CD4-positive, alpha-beta T cell (primary cell): ENCODE results near the gene DUSP19. TPM values are rescaled to one million over a fixed set of nuclear protein-coding genes. Genes with fewer than 3 reads are reported as not detected.

Experiments
- ATAC-seq: fragments of 200-7000 bp; cut with Tn5 transposase; one replicate; pipeline ENCODE4 v1.10.0; 2022; ENCODE audit warnings: mild to moderate bottlenecking; ENCODE audit not compliant: poor library complexity
- CTCF ChIA-PET: fragments of 350-600 bp; sonication (Branson Sonifier 250); formaldehyde crosslinking; loops from one replicate; lab custom pipeline; 2021; ENCODE audit warnings: antibody characterized with exemption, inconsistent platforms; lab: Charles Lee
- POLR2A ChIA-PET: fragments of 350-600 bp; sonication (Branson Sonifier 250); formaldehyde crosslinking; loops from one replicate; lab custom pipeline; 2021; ENCODE audit warnings: antibody characterized with exemption, inconsistent platforms; lab: Charles Lee
- DNase-seq, 14 experiments: peaks; one replicate each; pipeline ENCODE4 v3.0.0-alpha.2; 2013 to 2020; ENCODE audit warnings: mixed read lengths in 2 of 14
- H3K27ac ChIP-seq, 2 donors: one replicate each; pipeline versions ENCODE4 v1.5.1 to v1.7.0; 2013; ENCODE audit warnings: low read length in 2 of 2, low read depth in 1 of 2, mild to moderate bottlenecking in 1 of 2
- H3K27me3 ChIP-seq, 2 experiments: 1 replicate in 1 of 2; 2 replicates in 1 of 2; pipeline versions ENCODE4 v1.6.1 to v1.7.0; 2013; ENCODE audit warnings: low read length in 2 of 2, control low read depth in 1 of 2, mild to moderate bottlenecking in 1 of 2, moderate library complexity in 1 of 2; ENCODE audit not compliant: insufficient read depth in 2 of 2, control insufficient read depth in 1 of 2
- H3K36me3 ChIP-seq: one replicate; pipeline ENCODE4 v1.6.1; 2013; ENCODE audit warnings: low read length, control low read depth; ENCODE audit not compliant: insufficient read depth
- H3K4me1 ChIP-seq: one replicate; pipeline ENCODE4 v1.6.1; 2013; ENCODE audit warnings: low read length, control low read depth; ENCODE audit not compliant: insufficient read depth
- H3K4me3 ChIP-seq: one replicate; pipeline ENCODE4 v1.5.1; 2013; ENCODE audit warnings: mild to moderate bottlenecking, low read length, moderate library complexity
- H3K9me3 ChIP-seq, 2 experiments: 1 replicate in 1 of 2; 2 replicates in 1 of 2; pipeline versions ENCODE4 v1.6.1 to v1.7.0; 2013; ENCODE audit warnings: low read length in 2 of 2, mild to moderate bottlenecking in 2 of 2, control low read depth in 1 of 2, moderate library complexity in 1 of 2; ENCODE audit not compliant: control insufficient read depth in 1 of 2, insufficient read depth in 1 of 2
- H3K27ac Mint-ChIP-seq: one replicate; pipeline ENCODE4 v1.8.0; 2020; ENCODE audit warnings: mixed read lengths
- H3K27me3 Mint-ChIP-seq: one replicate; pipeline ENCODE4 v1.8.0; 2021; ENCODE audit warnings: mixed read lengths
- H3K36me3 Mint-ChIP-seq: one replicate; pipeline ENCODE4 v1.8.0; 2021; ENCODE audit warnings: low read depth, mixed read lengths
- H3K4me1 Mint-ChIP-seq: one replicate; pipeline ENCODE4 v1.8.0; 2021; ENCODE audit warnings: low read depth, mixed read lengths
- H3K4me3 Mint-ChIP-seq: one replicate; pipeline ENCODE4 v1.8.0; 2020; ENCODE audit warnings: mild to moderate bottlenecking, mixed read lengths
- H3K9me3 Mint-ChIP-seq: one replicate; pipeline ENCODE4 v1.8.0; 2020; ENCODE audit warnings: mixed read lengths
- intact Hi-C, 2 experiments: fragments of 100-400 bp; cut with DNase I in 1 of 2; cut with micrococcal nuclease in 1 of 2; formaldehyde crosslinking; loops; one replicate each; pipeline versions ENCODE4 v1.15.1 to v1.9.0; 2023 to 2025; cut with DNase I, micrococcal nuclease
- polyA plus RNA-seq, 2 donors: library from polyadenylated mRNA; unstranded; fragments of 120-200 nt; gene quantifications; one replicate each; pipeline ENCODE4 v1.2.1, GENCODE V29; 2013
- total RNA-seq, 174 experiments: library from RNA in 2 of 174; stranded (reverse) in 2 of 174; gene quantifications; one replicate each; pipeline ENCODE4 v1.2.3 and lab custom pipeline; 2021 to 2026
- TF ChIP-seq, protein P1 (sequence below): fragments of 200-600 bp; IDR thresholded peaks from one replicate; pipeline ENCODE4 v1.8.0; 2022; ENCODE audit warnings: antibody characterized with exemption, mild to moderate bottlenecking

The DUSP19 gene, protein sequence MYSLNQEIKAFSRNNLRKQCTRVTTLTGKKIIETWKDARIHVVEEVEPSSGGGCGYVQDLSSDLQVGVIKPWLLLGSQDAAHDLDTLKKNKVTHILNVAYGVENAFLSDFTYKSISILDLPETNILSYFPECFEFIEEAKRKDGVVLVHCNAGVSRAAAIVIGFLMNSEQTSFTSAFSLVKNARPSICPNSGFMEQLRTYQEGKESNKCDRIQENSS
- total RNA-seq, result under 1 TPM; 0.14 to 0.50 TPM
- polyA plus RNA-seq (2013, experiment 1 of 2), result 0.80 TPM
- 0.84 TPM for polyA plus RNA-seq (2013, experiment 2 of 2)
- total RNA-seq (lab: John Stamatoyannopoulos, UW), result 0 to 9.1 (median 3.8) reads per million in 172 experiments

DNA sequence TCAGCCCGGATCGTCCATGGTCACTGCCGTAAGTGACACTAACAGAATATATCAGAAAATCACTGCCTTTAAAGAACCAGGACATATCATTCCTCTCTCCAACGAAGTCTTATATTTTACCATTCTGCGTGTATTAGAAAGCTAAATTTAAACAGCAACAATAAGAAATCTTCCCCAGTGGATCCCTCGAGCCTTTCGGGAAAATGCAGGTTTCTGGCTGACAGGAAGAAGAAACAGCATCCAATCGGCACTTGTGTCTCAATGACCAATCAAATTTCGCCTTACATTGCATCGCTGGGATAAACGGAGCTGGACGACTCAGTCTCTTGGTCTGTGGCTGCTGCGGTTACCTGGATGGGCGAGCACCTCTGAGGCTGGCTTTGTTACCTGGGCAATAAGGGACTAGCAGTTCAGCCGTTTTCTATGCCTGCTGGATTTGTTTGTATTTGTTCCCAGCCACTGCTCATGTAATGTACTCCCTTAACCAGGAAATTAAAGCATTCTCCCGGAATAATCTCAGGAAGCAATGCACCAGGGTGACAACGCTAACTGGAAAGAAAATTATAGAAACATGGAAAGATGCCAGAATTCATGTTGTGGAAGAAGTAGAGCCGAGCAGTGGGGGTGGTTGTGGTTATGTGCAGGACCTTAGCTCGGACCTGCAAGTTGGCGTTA, at the start of gene DUSP19:
DUSP19 (plus strand) TSS at position 284 of the 675 bp plus-strand sequence; CDS start at position 471, 187 bp downstream.
- peak; percentile 75 for ATAC-seq
- Mint-ChIP-seq H3K36me3 (peaks cover 10% of the 10 kb centered on the region), H3K9me3 (no peaks in the 10 kb centered on the region), H3K27me3 (no peaks in the 10 kb centered on the region), H3K4me3 (peak within 1 kb of the TSS; percentile 93), H3K4me1 (peaks cover 13% of the 10 kb centered on the region), H3K27ac (peak within 1 kb of the TSS; percentile 64)
- peaks cover 6% of the 10 kb centered on the region for H3K4me1 ChIP-seq
- CTCF ChIA-PET, result interaction anchor here (1.0 to 1.4 kb wide), 2 partner anchors 39 to 41 kb away, joined by 3 read pairs; no protein-coding TSS in a partner anchor
- POLR2A ChIA-PET, result interaction anchor here (0.6 to 3.7 kb wide), 7 partner anchors 9 to 77 kb away, joined by 3 to 21 read pairs (median 4); partner anchors contain the start of gene NUP35
- H3K9me3 ChIP-seq, result no peaks in the 10 kb centered on the region
- no peaks in the 10 kb centered on the region for H3K36me3 ChIP-seq
- peak; percentile 57 to 90 (median 74) for DNase-seq
- H3K27ac ChIP-seq, result no peak within 1 kb of the TSS
- no peaks in the 10 kb centered on the region for H3K27me3 ChIP-seq
- intact Hi-C loops, result loop anchor here (1.0 to 5.0 kb wide), 2 partner anchors 44 to 46 kb away; partner anchors contain the start of gene NUP35 (in 2 of the 2)
- TF ChIP-seq, protein P1, sequence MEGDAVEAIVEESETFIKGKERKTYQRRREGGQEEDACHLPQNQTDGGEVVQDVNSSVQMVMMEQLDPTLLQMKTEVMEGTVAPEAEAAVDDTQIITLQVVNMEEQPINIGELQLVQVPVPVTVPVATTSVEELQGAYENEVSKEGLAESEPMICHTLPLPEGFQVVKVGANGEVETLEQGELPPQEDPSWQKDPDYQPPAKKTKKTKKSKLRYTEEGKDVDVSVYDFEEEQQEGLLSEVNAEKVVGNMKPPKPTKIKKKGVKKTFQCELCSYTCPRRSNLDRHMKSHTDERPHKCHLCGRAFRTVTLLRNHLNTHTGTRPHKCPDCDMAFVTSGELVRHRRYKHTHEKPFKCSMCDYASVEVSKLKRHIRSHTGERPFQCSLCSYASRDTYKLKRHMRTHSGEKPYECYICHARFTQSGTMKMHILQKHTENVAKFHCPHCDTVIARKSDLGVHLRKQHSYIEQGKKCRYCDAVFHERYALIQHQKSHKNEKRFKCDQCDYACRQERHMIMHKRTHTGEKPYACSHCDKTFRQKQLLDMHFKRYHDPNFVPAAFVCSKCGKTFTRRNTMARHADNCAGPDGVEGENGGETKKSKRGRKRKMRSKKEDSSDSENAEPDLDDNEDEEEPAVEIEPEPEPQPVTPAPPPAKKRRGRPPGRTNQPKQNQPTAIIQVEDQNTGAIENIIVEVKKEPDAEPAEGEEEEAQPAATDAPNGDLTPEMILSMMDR, result no peak
- H3K4me3 ChIP-seq, result peak within 1 kb of the TSS; percentile 76

DNA sequence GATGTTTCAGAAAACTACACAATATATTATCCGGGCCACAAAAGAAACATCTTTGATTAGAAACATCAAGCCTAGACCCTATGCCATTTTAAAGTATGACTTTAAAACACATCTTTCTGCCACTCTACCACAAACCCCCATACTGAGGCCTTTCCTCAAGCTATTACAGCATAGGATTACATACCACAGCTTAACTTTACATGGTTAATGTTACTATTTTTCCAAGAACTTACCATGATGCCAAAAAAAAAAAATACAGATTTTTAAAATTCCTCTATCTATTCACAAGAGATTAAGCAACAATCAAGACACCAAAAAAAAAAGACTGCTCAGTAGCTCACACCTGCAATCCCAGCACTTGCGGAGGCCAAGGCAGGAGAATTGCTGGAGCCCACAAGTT, 49.3 kb upstream of the DUSP19 start:
- Histone ChIP-seq H3K36me3 (no peaks in the 10 kb centered on the region), H3K9me3 (no peaks in the 10 kb centered on the region), H3K27me3 (peaks cover 0 to 28% of the 10 kb centered on the region in 2 experiments), H3K4me1 (no peaks in the 10 kb centered on the region), H3K4me3 (no peak overlapping the region), H3K27ac (no peak overlapping the region)
- H3K27ac Mint-ChIP-seq, result no peak overlapping the region
- intact Hi-C loops, result no loop called here
- TF ChIP-seq, protein P1, result no peak
- no peaks in the 10 kb centered on the region for H3K36me3 Mint-ChIP-seq
- H3K27me3 Mint-ChIP-seq, result peaks cover 43% of the 10 kb centered on the region
- ATAC-seq (no peak), DNase-seq (no peak)
- ChIA-PET POLR2A (interaction anchor here (0.6 kb wide), 1 partner anchor 98 kb away, joined by 4 read pairs; no protein-coding TSS in a partner anchor), CTCF (no interaction called here)
- H3K9me3 Mint-ChIP-seq, result no peaks in the 10 kb centered on the region
- no peaks in the 10 kb centered on the region for H3K4me1 Mint-ChIP-seq
- H3K4me3 Mint-ChIP-seq, result no peak overlapping the region

DNA sequence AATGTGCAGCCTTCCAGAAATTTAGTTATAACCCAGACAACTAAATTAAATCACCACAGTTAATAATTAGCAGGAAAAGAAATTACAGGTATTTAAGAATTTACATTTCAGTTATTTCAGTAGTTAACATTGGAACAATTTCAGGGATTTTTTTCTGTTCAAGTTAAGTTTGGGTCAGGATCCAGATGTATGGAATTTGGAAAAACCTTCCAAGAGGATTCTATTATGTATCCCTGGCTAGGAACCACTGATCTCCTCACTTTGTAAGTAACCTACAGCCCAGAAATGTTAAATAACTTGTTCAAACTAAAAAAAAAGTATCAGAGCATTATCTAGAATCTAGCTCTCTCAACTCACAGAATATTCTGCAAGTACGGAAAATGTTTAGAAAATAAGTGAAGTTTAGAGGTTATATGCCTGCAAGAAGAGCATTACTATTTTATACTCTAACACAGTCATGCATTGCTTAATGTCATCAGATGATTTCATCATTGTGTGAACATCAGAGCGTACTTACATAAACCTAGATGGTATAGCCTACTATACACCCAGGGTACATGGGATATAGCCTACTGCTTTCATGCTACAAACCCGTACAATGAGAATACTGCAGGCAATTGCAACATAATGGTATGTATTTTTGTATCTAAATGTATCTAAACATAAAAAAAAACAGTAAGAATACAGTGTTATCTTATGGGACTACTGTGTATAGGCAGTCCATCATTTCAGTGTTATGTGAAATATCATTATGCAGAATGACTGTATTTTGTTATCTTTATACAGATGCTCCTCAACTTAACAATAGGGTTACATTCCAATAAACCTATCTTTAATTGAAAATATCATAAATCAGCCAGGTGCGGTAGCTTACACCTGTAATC, 46.4 kb upstream of the DUSP19 start:
- Mint-ChIP-seq H3K4me1 (peaks cover 21% of the 10 kb centered on the region), H3K9me3 (no peaks in the 10 kb centered on the region), H3K4me3 (no peak overlapping the region), H3K36me3 (no peaks in the 10 kb centered on the region), H3K27ac (no peak overlapping the region), H3K27me3 (peaks cover 54% of the 10 kb centered on the region)
- intact Hi-C loops, result no loop called here
- Histone ChIP-seq H3K4me1 (peaks cover under 1% of the 10 kb centered on the region), H3K9me3 (no peaks in the 10 kb centered on the region), H3K27ac (no peak overlapping the region), H3K36me3 (no peaks in the 10 kb centered on the region), H3K27me3 (peaks cover 0 to 34% of the 10 kb centered on the region in 2 experiments), H3K4me3 (no peak overlapping the region)
- ATAC-seq, result no peak
- POLR2A ChIA-PET, result interaction anchor here (0.6 kb wide), 1 partner anchor 65 kb away, joined by 3 read pairs; no protein-coding TSS in a partner anchor
- CTCF ChIA-PET, result interaction anchor here (1.0 kb wide), 1 partner anchor 9 kb away, joined by 3 read pairs; no protein-coding TSS in a partner anchor
- TF ChIP-seq, protein P1, result no peak
- DNase-seq, result no peak
